ENCODE measurements around the gene E2F6.
"Not testable (repeated sequence)": the region's sequence is repeated elsewhere in the genome, so short reads cannot be mapped to it uniquely, and the experiment has no call there.

Gene E2F6

DNA sequence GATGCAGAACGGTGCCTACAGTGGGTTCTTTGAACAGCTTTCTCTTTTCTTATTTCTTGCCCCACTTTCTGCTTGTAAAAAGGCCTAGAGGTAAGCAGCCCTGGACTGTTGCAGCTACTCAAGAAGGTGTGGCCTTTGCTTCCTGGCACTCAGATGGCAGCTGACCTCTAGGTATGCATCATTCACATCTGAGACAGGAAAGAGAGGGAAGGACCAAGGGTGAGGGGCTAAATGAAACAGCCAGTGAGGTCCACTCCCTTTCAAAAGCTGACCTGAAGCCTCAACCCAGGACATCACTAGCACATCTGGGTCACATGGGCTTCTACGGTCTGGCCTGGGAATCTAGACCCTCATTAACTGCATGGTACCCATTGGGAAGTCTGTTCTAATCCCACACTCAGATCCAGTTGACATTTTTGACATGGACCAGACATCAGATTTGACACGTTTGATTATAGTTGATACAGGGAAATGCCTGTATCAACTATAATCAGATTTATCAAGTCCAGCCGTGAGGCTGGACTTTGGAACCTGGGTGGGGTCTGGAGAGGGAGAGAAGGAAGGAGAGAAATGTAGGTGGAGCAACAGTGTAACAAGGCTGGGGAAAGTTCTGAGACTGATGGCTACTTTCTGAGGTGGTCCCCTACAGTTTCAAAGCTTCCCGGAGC is 60.2 kb downstream of the E2F6 start:
- peak overlapping the region in 1 of 2 donors; percentile 35 for H3K4me3 ChIP-seq (ENCODE audit: low read length in 2 of 2)
- no peak overlapping the region for H3K9ac ChIP-seq (ENCODE audit: low read length in 2 of 2)
- H3K36me3 ChIP-seq (ENCODE audit: control insufficient read depth in 2 of 2, insufficient read depth in 2 of 2, low read length in 2 of 2) = no peaks in the 10 kb centered on the region
- H3K9me3 ChIP-seq (ENCODE audit: control insufficient read depth in 2 of 2, low read length in 2 of 2) = no peaks in the 10 kb centered on the region
- peaks cover 9% of the 10 kb centered on the region for H3K4me1 ChIP-seq (ENCODE audit: control insufficient read depth, insufficient read depth, low read length)
- no peaks in the 10 kb centered on the region for H3K27me3 ChIP-seq (ENCODE audit: control insufficient read depth in 1 of 2, insufficient read depth in 2 of 2, low read length in 2 of 2)
- H3K27ac ChIP-seq (ENCODE audit: low read length) = peak overlapping the region; percentile 55

DNA sequence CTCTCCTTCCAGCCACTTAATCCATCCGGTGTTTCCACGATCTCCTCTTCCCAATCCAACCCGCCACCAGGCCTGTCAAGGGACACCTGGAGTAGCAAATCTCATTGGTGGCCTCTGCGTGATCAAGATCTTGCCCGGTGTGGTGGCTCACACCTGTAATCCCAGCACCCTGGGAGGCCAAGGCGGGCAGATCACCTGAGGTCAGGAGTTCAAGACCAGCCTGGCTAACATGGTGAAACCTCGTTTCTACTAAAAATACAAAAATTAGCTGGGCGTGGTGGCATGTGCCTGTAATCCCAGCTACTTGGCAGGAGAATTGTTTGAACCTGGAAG is 60.9 kb downstream of the E2F6 start:
- not testable (repeated sequence) for H3K9me3 ChIP-seq (ENCODE audit: control insufficient read depth in 2 of 2, low read length in 2 of 2); H3K4me3 ChIP-seq (ENCODE audit: low read length in 2 of 2); H3K36me3 ChIP-seq (ENCODE audit: control insufficient read depth in 2 of 2, insufficient read depth in 2 of 2, low read length in 2 of 2); H3K27ac ChIP-seq (ENCODE audit: low read length); H3K9ac ChIP-seq (ENCODE audit: low read length in 2 of 2); H3K4me1 ChIP-seq (ENCODE audit: control insufficient read depth, insufficient read depth, low read length); H3K27me3 ChIP-seq (ENCODE audit: control insufficient read depth in 1 of 2, insufficient read depth in 2 of 2, low read length in 2 of 2)

DNA sequence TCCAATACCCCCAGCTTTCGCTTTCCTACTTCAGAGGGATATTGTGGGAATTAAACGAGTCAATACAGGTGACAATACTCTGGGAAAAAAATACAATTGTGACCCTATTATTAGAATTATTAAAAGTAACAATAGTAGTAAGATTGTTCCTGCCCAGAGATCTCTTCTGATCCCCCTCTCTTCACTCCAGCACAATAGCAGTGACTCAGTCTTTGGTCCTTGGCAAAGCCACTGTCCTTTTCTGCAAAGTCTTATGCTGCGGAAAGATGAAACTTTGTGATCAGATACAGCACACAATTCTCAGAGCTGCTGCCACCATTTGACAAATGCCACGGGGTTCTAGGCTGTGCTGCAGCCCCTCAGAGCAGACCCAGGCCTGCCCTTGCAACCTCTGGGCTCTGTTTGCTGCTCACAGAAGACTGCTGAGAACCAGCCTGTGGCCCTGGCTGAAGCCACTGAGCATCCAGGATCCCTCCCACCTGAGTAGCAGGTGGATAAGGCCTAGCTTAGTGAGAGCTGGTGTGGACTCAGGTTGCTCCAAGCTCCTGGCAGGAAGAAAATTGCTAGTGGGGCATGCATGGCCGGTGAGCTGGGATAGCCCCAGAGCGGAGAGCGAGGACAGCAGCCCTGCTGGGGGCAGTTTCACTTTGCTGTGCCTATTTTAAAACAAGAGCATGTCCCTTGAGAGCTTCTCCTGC is 61.4 kb downstream of the E2F6 start:
- no peak overlapping the region for H3K9ac ChIP-seq (ENCODE audit: low read length in 2 of 2)
- H3K4me3 ChIP-seq (ENCODE audit: low read length in 2 of 2) = no peak overlapping the region
- H3K4me1 ChIP-seq (ENCODE audit: control insufficient read depth, insufficient read depth, low read length) = peaks cover 9% of the 10 kb centered on the region
- H3K9me3 ChIP-seq (ENCODE audit: control insufficient read depth in 2 of 2, low read length in 2 of 2) = no peaks in the 10 kb centered on the region
- H3K36me3 ChIP-seq (ENCODE audit: control insufficient read depth in 2 of 2, insufficient read depth in 2 of 2, low read length in 2 of 2) = no peaks in the 10 kb centered on the region
- no peak overlapping the region for H3K27ac ChIP-seq (ENCODE audit: low read length)
- H3K27me3 ChIP-seq (ENCODE audit: control insufficient read depth in 1 of 2, insufficient read depth in 2 of 2, low read length in 2 of 2) = no peaks in the 10 kb centered on the region

- H3K9ac ChIP-seq (ENCODE audit: low read length in 2 of 2) = no peak overlapping the region
- no peaks in the 10 kb centered on the region for H3K36me3 ChIP-seq (ENCODE audit: control insufficient read depth in 2 of 2, insufficient read depth in 2 of 2, low read length in 2 of 2)
- H3K9me3 ChIP-seq (ENCODE audit: control insufficient read depth in 2 of 2, low read length in 2 of 2) = no peaks in the 10 kb centered on the region
- no peak overlapping the region for H3K27ac ChIP-seq (ENCODE audit: low read length)
- no peak overlapping the region for H3K4me3 ChIP-seq (ENCODE audit: low read length in 2 of 2)
- H3K27me3 ChIP-seq (ENCODE audit: control insufficient read depth in 1 of 2, insufficient read depth in 2 of 2, low read length in 2 of 2) = no peaks in the 10 kb centered on the region
- H3K4me1 ChIP-seq (ENCODE audit: control insufficient read depth, insufficient read depth, low read length) = peaks cover 9% of the 10 kb centered on the region
These were observed 63.5 kb downstream of the E2F6 start for GRCh38 chr2:11402436-11402835.

DNA sequence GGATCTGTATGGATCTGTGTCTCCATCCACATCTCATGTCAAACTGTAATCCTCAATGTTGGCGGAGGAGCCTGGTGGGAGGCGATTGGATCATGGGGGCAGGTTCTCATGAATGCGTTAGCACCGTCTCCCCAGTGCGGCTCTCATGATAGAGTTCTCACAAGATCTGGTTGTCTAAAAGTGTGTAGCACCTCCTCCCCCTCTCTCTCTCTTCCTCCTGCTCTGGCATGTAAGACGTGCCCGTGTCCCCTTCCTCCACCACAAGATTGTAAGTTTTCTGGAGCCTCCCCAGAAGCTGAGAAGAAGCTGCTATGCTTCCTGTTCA is 66.6 kb downstream of the E2F6 start:
- Histone ChIP-seq H3K36me3 (ENCODE audit: control insufficient read depth in 2 of 2, insufficient read depth in 2 of 2, low read length in 2 of 2) (no peaks in the 10 kb centered on the region), H3K4me1 (ENCODE audit: control insufficient read depth, insufficient read depth, low read length) (peaks cover 3% of the 10 kb centered on the region), H3K27ac (ENCODE audit: low read length) (no peak overlapping the region), H3K9me3 (ENCODE audit: control insufficient read depth in 2 of 2, low read length in 2 of 2) (no peaks in the 10 kb centered on the region), H3K27me3 (ENCODE audit: control insufficient read depth in 1 of 2, insufficient read depth in 2 of 2, low read length in 2 of 2) (no peaks in the 10 kb centered on the region), H3K9ac (ENCODE audit: low read length in 2 of 2) (no peak overlapping the region), H3K4me3 (ENCODE audit: low read length in 2 of 2) (no peak overlapping the region)

DNA sequence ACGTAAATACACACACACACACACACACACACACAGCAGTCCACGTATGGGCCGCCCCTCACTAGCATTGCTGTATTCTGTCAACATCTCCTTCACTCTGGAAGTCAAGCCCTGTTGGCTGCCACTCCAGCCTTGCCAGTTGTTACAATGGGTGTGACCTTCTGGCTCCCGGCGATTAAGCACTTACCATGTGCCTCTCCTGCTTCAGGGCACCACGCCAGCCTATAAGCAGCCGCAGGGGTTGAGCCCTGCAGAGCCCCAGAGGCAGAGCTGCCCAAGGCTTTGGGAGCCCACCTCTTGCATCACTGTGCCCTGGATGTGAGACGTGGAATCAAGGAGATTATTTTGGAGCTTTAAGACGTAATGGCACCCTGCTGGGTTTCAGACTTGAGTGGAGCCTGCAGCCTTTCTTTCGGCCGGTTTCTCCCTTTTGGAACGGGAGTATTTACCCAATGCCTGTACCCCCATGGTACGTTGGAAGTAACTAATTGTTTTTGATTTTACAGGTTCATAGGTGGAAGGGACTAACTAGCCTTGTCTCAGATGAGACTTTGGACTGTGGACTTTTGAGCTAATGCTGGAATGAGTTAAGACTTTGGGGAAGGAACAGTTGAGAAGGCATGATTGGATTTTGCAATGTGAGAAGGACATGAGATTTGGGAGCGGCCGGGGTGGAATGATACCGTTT is 67.1 kb downstream of the E2F6 start:
- H3K4me1 ChIP-seq (ENCODE audit: control insufficient read depth, insufficient read depth, low read length) = peaks cover 3% of the 10 kb centered on the region
- H3K4me3 ChIP-seq (ENCODE audit: low read length in 2 of 2) = no peak overlapping the region
- no peaks in the 10 kb centered on the region for H3K27me3 ChIP-seq (ENCODE audit: control insufficient read depth in 1 of 2, insufficient read depth in 2 of 2, low read length in 2 of 2)
- no peaks in the 10 kb centered on the region for H3K9me3 ChIP-seq (ENCODE audit: control insufficient read depth in 2 of 2, low read length in 2 of 2)
- no peak overlapping the region for H3K27ac ChIP-seq (ENCODE audit: low read length)
- H3K36me3 ChIP-seq (ENCODE audit: control insufficient read depth in 2 of 2, insufficient read depth in 2 of 2, low read length in 2 of 2) = no peaks in the 10 kb centered on the region
- H3K9ac ChIP-seq (ENCODE audit: low read length in 2 of 2) = no peak overlapping the region

GRCh38 chr2:11397513-11397912 is 68.4 kb downstream of the E2F6 start:
- Histone ChIP-seq H3K36me3 (ENCODE audit: control insufficient read depth in 2 of 2, insufficient read depth in 2 of 2, low read length in 2 of 2) (no peaks in the 10 kb centered on the region), H3K27ac (ENCODE audit: low read length) (no peak overlapping the region), H3K4me1 (ENCODE audit: control insufficient read depth, insufficient read depth, low read length) (peaks cover 6% of the 10 kb centered on the region), H3K9me3 (ENCODE audit: control insufficient read depth in 2 of 2, low read length in 2 of 2) (no peaks in the 10 kb centered on the region), H3K4me3 (ENCODE audit: low read length in 2 of 2) (no peak overlapping the region), H3K27me3 (ENCODE audit: control insufficient read depth in 1 of 2, insufficient read depth in 2 of 2, low read length in 2 of 2) (no peaks in the 10 kb centered on the region), H3K9ac (ENCODE audit: low read length in 2 of 2) (no peak overlapping the region)

GRCh38 chr2:11396467-11397445 is 69.2 kb downstream of the E2F6 start:
- Histone ChIP-seq H3K4me3 (ENCODE audit: low read length in 2 of 2) (no peak overlapping the region), H3K9me3 (ENCODE audit: control insufficient read depth in 2 of 2, low read length in 2 of 2) (no peaks in the 10 kb centered on the region), H3K27ac (ENCODE audit: low read length) (no peak overlapping the region), H3K9ac (ENCODE audit: low read length in 2 of 2) (no peak overlapping the region), H3K27me3 (ENCODE audit: control insufficient read depth in 1 of 2, insufficient read depth in 2 of 2, low read length in 2 of 2) (no peaks in the 10 kb centered on the region), H3K4me1 (ENCODE audit: control insufficient read depth, insufficient read depth, low read length) (peaks cover 11% of the 10 kb centered on the region), H3K36me3 (ENCODE audit: control insufficient read depth in 2 of 2, insufficient read depth in 2 of 2, low read length in 2 of 2) (no peaks in the 10 kb centered on the region)

GRCh38 chr2:11396021-11396420 is 69.9 kb downstream of the E2F6 start:
- Histone ChIP-seq H3K27ac (ENCODE audit: low read length) (no peak overlapping the region), H3K9ac (ENCODE audit: low read length in 2 of 2) (no peak overlapping the region), H3K4me1 (ENCODE audit: control insufficient read depth, insufficient read depth, low read length) (peaks cover 16% of the 10 kb centered on the region)

GRCh38 chr2:11395389-11395788 is 70.6 kb downstream of the E2F6 start:
- H3K4me3 ChIP-seq (ENCODE audit: low read length in 2 of 2) = no peak overlapping the region
- no peak overlapping the region for H3K9ac ChIP-seq (ENCODE audit: low read length in 2 of 2)
- H3K27ac ChIP-seq (ENCODE audit: low read length) = no peak overlapping the region
- no peaks in the 10 kb centered on the region for H3K9me3 ChIP-seq (ENCODE audit: control insufficient read depth in 2 of 2, low read length in 2 of 2)
- peaks cover 16% of the 10 kb centered on the region for H3K4me1 ChIP-seq (ENCODE audit: control insufficient read depth, insufficient read depth, low read length)
- H3K27me3 ChIP-seq (ENCODE audit: control insufficient read depth in 1 of 2, insufficient read depth in 2 of 2, low read length in 2 of 2) = no peaks in the 10 kb centered on the region
- H3K36me3 ChIP-seq (ENCODE audit: control insufficient read depth in 2 of 2, insufficient read depth in 2 of 2, low read length in 2 of 2) = no peaks in the 10 kb centered on the region

More at GRCh38 chr2:11396021-11396420, 69.9 kb downstream of the E2F6 start:
- Histone ChIP-seq H3K9me3 (ENCODE audit: control insufficient read depth in 2 of 2, low read length in 2 of 2) (no peaks in the 10 kb centered on the region), H3K36me3 (ENCODE audit: control insufficient read depth in 2 of 2, insufficient read depth in 2 of 2, low read length in 2 of 2) (no peaks in the 10 kb centered on the region), H3K27me3 (ENCODE audit: control insufficient read depth in 1 of 2, insufficient read depth in 2 of 2, low read length in 2 of 2) (no peaks in the 10 kb centered on the region), H3K4me3 (ENCODE audit: low read length in 2 of 2) (no peak overlapping the region)

Measured in stomach smooth muscle (tissue), 2 donors.